Germinal center (tissue), 1 donor: ENCODE data around the gene BHLHE23.
"Not testable (repeated sequence)": the region's sequence is repeated elsewhere in the genome, so short reads cannot be mapped to it uniquely, and the experiment has no call there.

Experiments
- DNase-seq: peaks from one replicate; pipeline ENCODE4 v3.0.0; 2012; ENCODE audit warnings: mixed read lengths, low spot score

BHLHE23 gene

GRCh38 chr20:63043348-63044203, 36.8 kb upstream of the BHLHE23 start:
- no peak for DNase-seq

DNA sequence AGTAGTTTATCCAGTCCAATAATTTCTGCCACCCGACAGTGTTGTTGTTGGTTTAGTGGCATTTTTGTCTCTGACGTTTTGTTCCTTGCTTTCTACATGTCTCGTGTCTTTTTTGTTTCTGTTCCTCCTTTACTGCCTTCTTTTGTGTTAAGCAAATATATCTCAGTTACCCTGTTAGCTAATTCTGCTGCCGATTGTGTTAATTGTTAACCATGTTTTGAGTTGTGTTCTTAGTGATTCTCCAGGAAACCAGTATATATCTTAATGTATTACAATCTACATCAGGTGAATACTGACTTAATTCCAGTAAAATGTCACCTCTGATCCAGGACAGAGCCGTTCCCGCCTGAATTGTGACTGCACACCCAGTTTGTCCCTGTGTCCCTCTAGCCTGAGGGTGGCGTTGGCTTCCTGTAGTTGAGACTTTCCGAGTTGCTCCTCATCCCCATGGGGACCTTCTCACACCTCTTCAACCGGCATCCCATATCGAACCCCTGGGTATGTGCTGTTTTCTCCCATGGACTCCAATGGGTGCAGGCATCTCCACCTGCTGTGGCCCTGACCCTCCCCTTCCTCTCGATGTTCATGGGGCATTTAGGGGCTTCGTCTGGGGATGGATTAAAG, 35.8 kb upstream of the BHLHE23 start:
- DNase-seq: no peak

GRCh38 chr20:63041776-63042175, 35.0 kb upstream of the BHLHE23 start:
- no peak for DNase-seq

GRCh38 chr20:63037669-63038268, 31.0 kb upstream of the BHLHE23 start:
- no peak for DNase-seq

DNA sequence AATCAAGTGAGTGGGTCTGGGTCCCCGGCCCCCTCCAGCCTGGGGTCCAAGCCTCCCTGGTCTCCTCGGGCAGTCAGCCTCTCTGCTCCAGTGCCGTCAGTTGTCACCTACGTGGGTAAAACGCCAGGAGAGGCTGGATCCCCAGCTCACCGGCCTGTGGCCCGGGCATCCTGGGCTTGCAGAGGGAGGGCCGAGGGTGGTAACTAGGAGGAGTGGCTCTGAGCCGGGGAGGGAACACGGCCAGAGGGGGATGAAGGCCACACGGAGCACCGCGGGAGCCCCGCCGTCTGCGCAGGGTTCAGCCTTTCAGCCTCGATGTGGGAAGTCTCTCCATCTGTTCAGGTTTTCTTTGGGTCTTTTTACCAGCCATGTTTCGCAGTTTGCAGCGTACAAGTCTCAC, 29.5 kb upstream of the BHLHE23 start:
- no peak for DNase-seq

DNA sequence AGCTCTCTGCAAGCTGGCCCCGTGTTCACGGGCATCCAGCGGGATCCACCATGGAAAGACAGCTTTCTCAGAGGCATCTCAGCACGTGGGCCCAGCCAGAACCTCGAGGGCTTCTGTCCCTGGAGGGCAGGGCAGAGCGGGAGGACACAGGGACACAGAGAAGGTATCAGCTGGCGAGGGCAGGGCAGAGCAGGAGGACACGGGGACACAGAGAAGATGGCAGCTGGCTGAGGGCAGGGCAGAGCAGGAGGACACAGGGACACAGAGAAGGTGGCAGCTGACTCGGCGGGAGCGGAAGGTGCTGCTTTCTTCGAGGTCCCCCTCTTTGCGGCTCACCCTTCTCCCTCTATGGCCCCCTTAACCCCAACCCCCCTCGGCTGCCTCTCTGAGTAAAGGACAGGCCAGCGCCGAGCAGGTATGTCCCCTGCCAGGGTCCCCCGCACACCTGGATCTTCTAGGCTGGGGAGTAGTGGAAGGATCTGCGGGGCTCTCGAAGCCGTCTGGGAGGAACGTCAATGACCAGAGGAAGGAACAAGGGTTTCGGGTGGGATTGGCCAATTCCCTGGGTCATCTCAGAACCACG, 28.9 kb upstream of the BHLHE23 start:
- DNase-seq: no peak

GRCh38 chr20:63034710-63035602, 28.2 kb upstream of the BHLHE23 start:
- not testable (repeated sequence) for DNase-seq

GRCh38 chr20:63033794-63034709, 27.3 kb upstream of the BHLHE23 start:
- no peak for DNase-seq

DNA sequence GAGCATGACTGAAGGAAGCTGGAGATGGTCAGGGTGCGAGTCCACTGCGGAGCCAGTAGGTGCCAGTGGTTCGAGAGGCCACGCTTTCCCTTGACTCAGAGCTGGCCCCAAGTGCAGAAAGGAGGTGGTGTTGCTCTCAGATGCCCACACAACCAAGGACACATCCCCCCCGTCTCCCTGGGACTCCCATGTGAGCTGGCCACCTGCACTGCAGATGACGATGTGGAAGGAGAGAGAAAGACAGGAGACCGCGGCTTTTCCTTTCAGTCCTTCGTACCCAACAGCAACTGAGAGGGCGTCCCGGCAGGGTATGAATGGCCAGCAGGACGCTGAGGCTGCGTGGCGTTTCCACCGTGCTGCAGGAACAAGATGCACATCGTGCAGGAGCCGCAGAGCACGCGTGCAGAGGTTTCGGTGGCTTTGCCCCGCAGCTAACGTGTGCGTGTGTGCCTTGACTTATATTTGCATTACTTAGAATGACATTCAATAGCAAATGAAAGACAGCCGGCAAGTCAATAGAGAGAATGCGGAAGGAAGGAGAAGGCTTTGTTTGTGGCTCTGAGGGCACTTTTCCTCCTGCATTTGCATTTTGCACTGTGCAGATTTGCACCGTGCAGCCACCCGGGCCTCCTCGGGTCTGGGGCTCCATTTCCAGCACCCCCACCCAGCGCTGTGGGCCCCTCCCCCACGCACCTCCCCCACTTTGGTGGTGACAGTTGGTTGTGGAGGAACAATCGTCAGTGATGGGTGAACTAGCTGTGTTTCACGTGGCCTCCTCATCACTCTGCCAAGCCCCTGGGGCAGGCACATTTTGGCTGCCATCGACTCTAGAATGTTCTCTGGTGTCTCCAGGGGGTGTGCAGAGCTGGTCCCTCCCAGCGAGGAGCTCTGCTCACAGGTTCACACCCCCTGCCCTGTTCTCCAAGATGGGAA, 26.4 kb upstream of the BHLHE23 start:
- peak; percentile 77 for DNase-seq

GRCh38 chr20:63032026-63032800, 25.4 kb upstream of the BHLHE23 start:
- no peak for DNase-seq

DNA sequence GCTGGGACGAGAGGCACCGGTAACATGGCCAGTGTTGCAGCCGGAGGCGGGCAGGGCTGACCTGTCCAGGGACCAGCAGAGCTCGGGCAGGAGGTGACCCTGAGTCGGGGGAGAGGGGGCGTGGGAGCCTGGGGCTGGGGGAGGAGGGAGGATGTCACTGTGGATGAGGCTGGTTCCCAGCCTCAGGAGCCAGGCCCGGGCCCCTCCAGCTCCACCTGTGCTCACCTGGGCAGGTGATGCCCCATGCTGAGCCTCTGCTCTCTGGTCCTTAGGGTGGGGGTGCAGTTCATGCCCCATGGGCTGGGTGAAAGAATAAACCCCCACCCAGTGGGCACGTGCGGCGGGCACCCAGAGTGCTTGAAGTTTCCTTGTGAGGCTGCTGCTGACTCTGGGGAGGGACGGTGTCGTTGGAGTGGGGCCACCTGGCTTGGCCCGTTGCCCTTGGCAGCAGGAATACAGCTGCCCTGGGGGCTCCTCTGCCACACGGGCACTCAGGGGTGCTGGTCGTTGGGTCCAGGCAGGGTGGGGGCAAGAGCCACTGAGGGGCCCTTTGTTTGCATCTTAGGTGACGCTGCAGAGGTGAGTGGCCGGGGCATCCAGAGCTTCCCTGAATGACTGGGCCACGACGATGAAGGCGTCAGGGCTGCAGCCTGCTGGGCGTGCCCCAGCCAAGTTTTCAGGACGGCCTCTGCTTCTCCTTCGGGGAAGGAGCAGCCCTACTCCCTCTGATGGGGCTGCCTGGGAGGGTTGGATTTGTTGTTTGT, 24.7 kb upstream of the BHLHE23 start:
- no peak for DNase-seq

- DNase-seq: peak; percentile 25
Observed at GRCh38 chr20:63029358-63030121, 22.8 kb upstream of the BHLHE23 start.

GRCh38 chr20:63028461-63028921, 21.7 kb upstream of the BHLHE23 start:
- no peak for DNase-seq

- DNase-seq: peak; percentile 50
Observed at GRCh38 chr20:63027922-63028389, 21.2 kb upstream of the BHLHE23 start.

DNA sequence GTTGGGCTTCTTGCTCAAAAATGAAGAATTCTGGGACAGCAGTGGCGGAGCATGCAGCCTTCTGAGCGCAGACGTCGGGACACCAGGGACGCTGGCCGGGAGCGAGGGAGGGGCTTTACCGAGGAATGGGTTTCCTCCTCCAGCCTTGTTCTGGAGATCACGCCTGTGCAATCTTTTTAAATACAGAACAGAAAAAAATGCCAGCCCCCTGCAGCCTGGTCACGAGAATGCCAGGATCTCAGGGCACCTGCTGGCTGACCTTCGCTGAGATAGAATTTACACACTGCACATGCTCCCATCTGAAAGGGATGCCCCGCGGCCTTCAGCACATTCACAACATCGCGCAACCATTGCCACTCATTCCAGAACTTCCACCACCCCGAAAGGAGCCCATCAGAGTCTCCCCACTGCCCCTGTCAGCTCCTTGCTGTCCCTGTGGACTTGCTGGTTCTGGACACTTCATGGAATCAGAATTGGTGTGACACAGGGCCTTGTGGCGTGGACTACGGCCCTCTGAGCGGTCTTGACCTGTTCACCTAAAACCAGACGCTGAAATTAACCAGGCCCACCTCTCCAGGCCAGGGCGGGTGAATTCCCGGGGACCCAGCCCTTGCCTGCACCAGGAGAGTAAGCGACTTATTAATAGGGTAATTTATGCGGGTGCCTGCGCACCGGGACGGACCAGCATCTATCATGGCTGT, 20.6 kb upstream of the BHLHE23 start:
- no peak for DNase-seq

DNA sequence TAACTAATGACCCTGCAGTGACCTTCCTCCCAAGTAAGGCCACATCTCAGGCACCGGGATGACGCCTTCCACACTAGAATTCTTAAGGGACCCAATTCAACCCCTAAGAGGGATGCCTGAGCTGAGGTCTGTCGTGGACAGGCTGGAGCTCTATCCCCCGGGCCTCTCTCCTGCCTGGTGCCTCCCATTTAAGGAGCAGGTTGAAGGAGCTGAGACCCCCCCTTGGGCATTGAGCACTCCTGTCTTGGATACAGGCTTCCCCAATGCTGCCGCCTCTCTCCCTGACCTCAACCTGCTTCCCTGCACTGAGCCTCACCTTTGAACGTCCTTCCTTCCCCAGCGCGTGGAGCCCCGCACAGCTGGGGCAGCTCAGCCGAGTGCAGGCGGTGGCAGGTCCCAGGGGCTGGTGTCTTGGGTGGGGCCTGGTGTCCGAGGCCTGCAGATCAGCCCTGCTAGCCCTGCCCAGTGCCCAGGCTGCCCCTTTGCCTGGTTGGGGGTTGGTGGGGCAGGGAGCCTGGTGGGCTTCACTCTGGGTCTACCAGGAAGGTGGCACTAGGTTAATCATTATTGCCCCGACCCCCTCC, 19.9 kb upstream of the BHLHE23 start:
- no peak for DNase-seq
